ENCODE results near the gene MTRF1. TPM values are rescaled to one million over a fixed set of nuclear protein-coding genes. Genes with fewer than 3 reads are reported as not detected.

MTRF1 gene
- total RNA-seq, 4 donors from 2014 or later, result 6.6 to 14.3 (median 8.2) TPM

DNA sequence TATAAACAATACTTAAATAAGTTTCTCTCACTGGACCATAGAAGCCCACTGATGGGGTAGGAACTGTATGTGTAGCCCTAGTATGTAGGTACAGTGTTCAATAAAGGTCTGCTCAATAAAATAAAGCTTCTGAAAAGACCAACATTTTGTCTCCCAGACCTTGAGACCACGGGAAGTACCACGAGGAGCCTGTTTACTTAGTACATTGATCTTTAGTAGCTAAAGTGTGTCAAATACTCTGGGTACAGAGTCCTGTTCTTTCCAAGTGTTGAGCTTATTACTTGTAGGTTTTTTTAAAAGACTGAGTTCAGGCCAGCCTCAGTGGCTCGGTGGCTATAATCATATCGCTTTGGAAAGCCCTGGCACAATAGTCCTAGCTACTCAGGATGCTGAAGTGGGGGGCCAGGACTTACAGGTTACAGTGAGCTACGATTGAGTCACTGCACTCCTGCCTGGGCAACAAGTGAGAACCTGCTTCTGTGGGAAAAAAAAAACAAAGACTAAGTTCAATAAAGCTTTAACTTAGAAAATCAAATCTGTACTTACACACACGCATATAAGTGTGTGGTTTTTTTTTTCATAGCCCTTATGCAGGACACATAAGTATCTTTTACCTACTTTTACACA is 3.4 kb downstream of the MTRF1 start:
- TF ChIP-seq, protein P1, sequence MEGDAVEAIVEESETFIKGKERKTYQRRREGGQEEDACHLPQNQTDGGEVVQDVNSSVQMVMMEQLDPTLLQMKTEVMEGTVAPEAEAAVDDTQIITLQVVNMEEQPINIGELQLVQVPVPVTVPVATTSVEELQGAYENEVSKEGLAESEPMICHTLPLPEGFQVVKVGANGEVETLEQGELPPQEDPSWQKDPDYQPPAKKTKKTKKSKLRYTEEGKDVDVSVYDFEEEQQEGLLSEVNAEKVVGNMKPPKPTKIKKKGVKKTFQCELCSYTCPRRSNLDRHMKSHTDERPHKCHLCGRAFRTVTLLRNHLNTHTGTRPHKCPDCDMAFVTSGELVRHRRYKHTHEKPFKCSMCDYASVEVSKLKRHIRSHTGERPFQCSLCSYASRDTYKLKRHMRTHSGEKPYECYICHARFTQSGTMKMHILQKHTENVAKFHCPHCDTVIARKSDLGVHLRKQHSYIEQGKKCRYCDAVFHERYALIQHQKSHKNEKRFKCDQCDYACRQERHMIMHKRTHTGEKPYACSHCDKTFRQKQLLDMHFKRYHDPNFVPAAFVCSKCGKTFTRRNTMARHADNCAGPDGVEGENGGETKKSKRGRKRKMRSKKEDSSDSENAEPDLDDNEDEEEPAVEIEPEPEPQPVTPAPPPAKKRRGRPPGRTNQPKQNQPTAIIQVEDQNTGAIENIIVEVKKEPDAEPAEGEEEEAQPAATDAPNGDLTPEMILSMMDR (IDR thresholded peaks at IDR 0.05), result no peak
- ATAC-seq (ENCODE audit: low FRiP score) (no peak), DNase-seq (ENCODE audit: low spot score) (no peak)

DNA sequence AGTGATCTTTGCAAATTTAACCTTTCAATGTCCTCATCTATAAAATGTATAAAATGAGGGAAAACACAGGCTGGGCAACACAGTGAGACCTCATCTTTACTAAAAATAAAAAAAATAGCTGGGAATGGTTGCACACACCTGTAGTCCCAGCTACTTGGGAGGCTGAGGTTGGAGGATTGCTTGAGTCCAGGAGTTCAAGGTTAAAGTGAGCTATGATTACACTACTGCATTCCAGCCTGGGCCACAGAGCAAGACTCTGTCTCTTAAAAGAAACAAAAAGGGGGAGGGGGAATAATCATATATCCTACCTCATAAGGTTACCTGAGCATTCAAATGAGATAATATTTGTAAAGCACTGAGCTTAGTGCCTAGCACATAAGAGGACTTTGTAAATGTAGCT is 5.8 kb downstream of the MTRF1 start:
- DNase-seq (ENCODE audit: low spot score) (no peak), ATAC-seq (ENCODE audit: low FRiP score) (no peak)
- TF ChIP-seq, protein P1 (IDR thresholded peaks at IDR 0.05), result no peak

DNA sequence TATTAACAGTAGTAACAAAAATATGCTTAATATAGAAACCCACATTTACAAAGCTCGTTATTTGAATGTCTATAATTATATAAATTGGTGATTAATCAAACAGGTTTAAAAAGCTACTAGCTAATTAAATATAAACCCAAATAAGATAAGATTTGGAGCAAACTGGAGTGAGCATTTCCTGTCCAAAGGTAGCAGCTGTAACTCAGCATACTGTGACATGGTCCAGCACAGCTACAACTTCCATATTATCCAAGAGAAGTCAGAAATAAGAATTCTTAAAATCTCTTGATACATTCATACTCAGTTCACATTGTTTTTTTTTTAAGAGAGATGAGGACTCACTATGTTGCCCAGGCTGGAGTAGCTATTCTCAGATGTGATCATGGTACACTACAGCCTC is 8.5 kb downstream of the MTRF1 start:
- ATAC-seq (ENCODE audit: low FRiP score), result no peak
- TF ChIP-seq, protein P1 (IDR thresholded peaks at IDR 0.05), result no peak

DNA sequence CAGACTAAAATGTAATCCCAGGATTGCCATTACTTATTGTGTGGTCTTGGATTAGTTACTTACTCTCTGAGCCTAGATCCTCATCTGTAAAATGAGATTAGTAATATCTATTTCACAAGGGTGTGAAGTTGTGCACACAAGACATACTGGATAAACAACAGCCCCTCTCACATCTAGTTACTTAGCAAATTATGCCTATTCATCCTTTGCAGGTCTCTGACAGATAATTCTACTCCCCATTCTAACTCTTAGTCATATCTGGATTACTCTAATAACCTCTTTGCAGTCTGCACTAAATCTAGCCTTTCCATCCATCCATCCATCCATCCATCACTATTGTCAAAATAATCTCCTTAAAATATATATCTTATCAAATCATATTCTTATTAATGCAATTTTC is 12.4 kb downstream of the MTRF1 start:
- ATAC-seq (ENCODE audit: low FRiP score) (no peak), DNase-seq (ENCODE audit: low spot score) (no peak)
- TF ChIP-seq, protein P1 (IDR thresholded peaks at IDR 0.05), result no peak

More for the DNA sequence above, 8.5 kb downstream of the MTRF1 start:
- no peak for DNase-seq (ENCODE audit: low spot score)

DNA sequence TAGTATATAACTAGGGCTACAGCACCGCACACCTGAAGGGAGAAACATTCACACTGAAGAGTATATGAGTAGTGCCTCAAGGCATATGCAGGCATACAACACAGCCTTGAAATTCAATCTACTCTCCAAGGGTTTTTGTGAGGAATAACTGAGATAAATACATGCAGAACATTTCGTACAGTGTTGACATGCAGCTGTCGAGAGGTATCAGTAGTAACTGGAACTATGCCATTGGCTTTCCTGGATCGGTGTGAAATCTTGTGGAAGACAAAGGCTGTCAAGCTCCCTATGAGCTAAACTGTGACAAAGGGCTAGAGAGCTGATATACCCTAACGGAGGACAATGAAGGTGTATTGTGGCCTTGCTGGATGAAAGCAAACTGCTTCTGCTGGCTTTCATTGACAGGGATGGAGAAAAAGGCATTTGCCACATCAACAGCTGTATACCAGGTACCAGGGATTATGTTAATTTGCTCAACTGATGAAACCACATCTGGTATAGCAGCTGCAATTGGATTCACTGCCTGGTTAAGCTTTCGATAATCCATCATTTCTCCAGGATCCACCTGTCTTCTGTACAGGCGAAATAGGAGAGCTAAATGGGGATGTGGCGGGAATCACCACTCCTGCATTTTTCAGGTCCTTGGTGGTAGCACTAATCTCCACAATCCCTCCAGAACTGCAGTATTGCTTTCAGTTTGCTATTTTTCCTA is 16.3 kb downstream of the MTRF1 start:
- DNase-seq (ENCODE audit: low spot score) (no peak), ATAC-seq (ENCODE audit: low FRiP score) (no peak)
- TF ChIP-seq, protein P1 (IDR thresholded peaks at IDR 0.05), result no peak

DNA sequence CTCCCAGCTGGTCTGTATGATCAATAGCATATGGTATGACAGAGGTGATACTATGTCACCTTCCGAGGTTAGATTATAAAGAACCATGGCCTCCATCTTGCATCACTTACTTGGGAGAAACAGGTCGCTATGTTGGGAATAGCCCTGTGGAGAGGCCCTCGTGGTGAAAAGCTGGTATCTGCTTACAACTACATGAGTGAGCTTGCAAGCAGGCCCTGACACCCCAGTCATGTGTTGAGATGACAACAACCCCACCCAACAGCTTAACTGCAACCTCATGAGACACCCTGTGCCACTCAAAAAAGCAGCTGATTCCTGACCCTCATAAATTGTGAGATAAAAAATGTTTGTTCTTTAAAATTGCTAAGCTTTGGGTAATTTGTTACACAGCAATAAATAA is 18.8 kb downstream of the MTRF1 start:
- TF ChIP-seq, protein P1 (IDR thresholded peaks at IDR 0.05), result no peak
- ATAC-seq (ENCODE audit: low FRiP score), result no peak

DNA sequence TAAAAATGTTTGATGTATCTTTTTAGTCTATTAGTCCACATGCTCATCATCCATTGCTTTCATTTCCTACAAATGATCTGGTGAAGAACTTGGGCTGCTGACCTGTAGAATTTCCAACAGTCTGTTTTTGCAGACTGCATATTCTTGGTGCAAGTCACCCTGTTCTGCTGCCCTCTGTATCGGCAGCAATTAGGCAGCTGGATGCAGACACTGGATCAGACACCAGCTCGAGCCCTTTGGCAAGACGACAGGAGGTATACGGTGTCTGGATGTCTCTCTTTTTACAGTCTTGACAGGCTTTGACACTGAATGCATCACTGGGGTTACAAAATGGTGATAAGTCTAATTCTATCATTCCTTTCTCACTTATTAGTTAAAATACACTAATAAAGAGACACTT is 21.8 kb downstream of the MTRF1 start:
- no peak for ATAC-seq (ENCODE audit: low FRiP score)
- TF ChIP-seq, protein P1 (IDR thresholded peaks at IDR 0.05), result no peak

More for the DNA sequence above, 18.8 kb downstream of the MTRF1 start:
- DNase-seq (ENCODE audit: low spot score), result no peak

More for the DNA sequence above, 21.8 kb downstream of the MTRF1 start:
- DNase-seq (ENCODE audit: low spot score), result no peak
